ENCODE measurements around the gene KLRK1. TPM values are rescaled to one million over a fixed set of nuclear protein-coding genes. Genes with fewer than 3 reads are reported as not detected.
A peak's percentile ranks its signal among the peaks of the same experiment; 100 is the strongest.

KLRK1 gene
- total RNA-seq, 1 experiment from 2014 or later: 2.3 TPM

GRCh38 chr12:10362828-10363657, 26.8 kb downstream of the KLRK1 start:
- H3K27ac ChIP-seq (ENCODE audit: low read depth, low read length): peak overlapping the region; percentile 89
- ChIA-PET CTCF (interaction anchor here (0.7 kb wide), 1 partner anchor 107 kb away, joined by 3 read pairs; no protein-coding TSS in a partner anchor), POLR2A (no interaction called here), RAD21 (ENCODE audit: low non-redundant PET in 1 of 2, low total read pairs in 2 of 2, uncharacterized antibody in 2 of 2, unreplicated experiment in 2 of 2) (interaction anchor here in 1 of 2 experiments (0.7 kb wide), 1 partner anchor 1679 kb away, joined by 3 read pairs; no protein-coding TSS in a partner anchor)
- no peak for ATAC-seq
- TF ChIP-seq MAX (IDR thresholded peaks at IDR 0.05) (no peak), EZH2phosphoT487 (IDR thresholded peaks at IDR 0.05; ENCODE audit: borderline replicate concordance) (no peak), EZH2 (IDR thresholded peaks at IDR 0.05) (no peak), SP1 (IDR thresholded peaks at IDR 0.05; ENCODE audit: low read depth) (no peak), FOSL1 (IDR thresholded peaks at IDR 0.05; ENCODE audit: low read depth) (no peak), POLR2AphosphoS5 (IDR thresholded peaks at IDR 0.05; ENCODE audit: low read depth, low read length) (no peak), ZFX (IDR thresholded peaks at IDR 0.05) (no peak), TCF7L2 (IDR thresholded peaks at IDR 0.05; ENCODE audit: borderline replicate concordance, extremely low read depth, insufficient read depth, insufficient read length) (no peak), CBX3 (IDR thresholded peaks at IDR 0.05; ENCODE audit: low read depth) (no peak), ZBTB33 (IDR thresholded peaks at IDR 0.05; ENCODE audit: extremely low read depth, insufficient replicate concordance, low read length) (no peak), YY1 (IDR thresholded peaks at IDR 0.05; ENCODE audit: extremely low read depth, insufficient replicate concordance, low read depth, low read length) (no peak), EGR1 (IDR thresholded peaks at IDR 0.05; ENCODE audit: low read depth) (no peak), ZNF274 (IDR thresholded peaks at IDR 0.05; ENCODE audit: low read depth, low read length) (no peak)
- H3K27me3 ChIP-seq (ENCODE audit: insufficient read depth, low read length): no peaks in the 10 kb centered on the region
- no peaks in the 10 kb centered on the region for H4K20me1 ChIP-seq (ENCODE audit: insufficient read depth)
- intact Hi-C loops (cut with micrococcal nuclease): no loop called here
- H3K79me2 ChIP-seq (ENCODE audit: insufficient read depth, low read length): no peaks in the 10 kb centered on the region
- peak overlapping the region; percentile 71 to 74 for H3K4me3 ChIP-seq (replicated peaks in 1 of 2; ENCODE audit: low read depth in 1 of 2, low read length in 2 of 2)
- BruUV-seq (replicated peaks): no TSS peak
- H3K9me2 ChIP-seq (ENCODE audit: insufficient read depth): no peaks in the 10 kb centered on the region
- DNase-seq (ENCODE audit: low read depth, low spot score): no peak
- H3K9me3 ChIP-seq (ENCODE audit: control insufficient read depth in 1 of 2, insufficient read depth in 1 of 2, low read depth in 1 of 2, low read length in 2 of 2): peaks cover 0 to 2% of the 10 kb centered on the region in 2 experiments; a peak in 1 of 4 replicates
- H2AFZ ChIP-seq (ENCODE audit: low read depth, low read length, poor library complexity, severe bottlenecking): no peak overlapping the region
- peak overlapping the region; percentile 65 for H3K9ac ChIP-seq (ENCODE audit: low read length)
- no peaks in the 10 kb centered on the region for H3K36me3 ChIP-seq (ENCODE audit: control insufficient read depth in 1 of 2, insufficient read depth in 2 of 2, low read length in 2 of 2)
- peak overlapping the region; percentile 90 for H3K4me2 ChIP-seq (ENCODE audit: low read length)
- peaks cover 37 to 52% of the 10 kb centered on the region in 2 experiments; a peak in 3 of 4 replicates for H3K4me1 ChIP-seq (ENCODE audit: control insufficient read depth in 1 of 2, insufficient read depth in 2 of 2, low read length in 2 of 2)

Data from HCT116 (cell line).